H1 (cell line): ENCODE data around the gene PREX1. TPM values are rescaled to one million over a fixed set of nuclear protein-coding genes. Genes with fewer than 3 reads are reported as not detected.

Experiments
- CTCF ChIA-PET: fragments of 300-600 bp; sonication (Branson Sonifier 250); formaldehyde crosslinking; loops from one replicate; lab custom pipeline; 2021; ENCODE audit not compliant: partially characterized antibody; lab: Charles Lee
- POLR2A ChIA-PET: fragments of 300-600 bp; sonication (Branson Sonifier 250); formaldehyde crosslinking; loops from one replicate; lab custom pipeline; 2021; ENCODE audit warnings: inconsistent platforms; ENCODE audit not compliant: partially characterized antibody; lab: Charles Lee
- DNase-seq, 2 experiments: peaks; one replicate each; pipeline versions ENCODE4 v3.0.0 to v3.0.0-alpha.2; 2010 to 2022; ENCODE audit warnings: low spot score in 2 of 2, low read depth in 1 of 2, mixed read lengths in 1 of 2
- FAIRE-seq: peaks from 2 replicates; lab custom pipeline; 2011; peaks lifted over from hg19 to GRCh38; lab: Jason Lieb, UNC
- H2AFZ ChIP-seq: 2 replicates; pipeline ENCODE4 v1.8.1; 2012; ENCODE audit warnings: low read length, inconsistent platforms
- H2AK5ac ChIP-seq: 2 replicates; pipeline ENCODE4 v1.6.1; 2013; ENCODE audit warnings: low read depth, low read length
- H2BK120ac ChIP-seq: replicated peaks from 2 replicates; pipeline ENCODE3; 2013; ENCODE audit warnings: low read depth, low read length, inconsistent platforms
- H2BK12ac ChIP-seq: 2 replicates; pipeline ENCODE4 v1.6.1; 2013; ENCODE audit warnings: low read depth, low read length
- H2BK15ac ChIP-seq: 2 replicates; pipeline ENCODE4 v1.6.1; 2013; ENCODE audit warnings: low read length
- H2BK20ac ChIP-seq: 2 replicates; pipeline ENCODE4 v1.6.1; 2013; ENCODE audit warnings: low read length
- H2BK5ac ChIP-seq: 2 replicates; pipeline ENCODE4 v1.6.1; 2013; ENCODE audit warnings: low read depth, low read length
- H3K14ac ChIP-seq: 2 replicates; pipeline ENCODE4 v1.6.1; 2013; ENCODE audit warnings: inconsistent platforms; ENCODE audit not compliant: insufficient read length
- H3K18ac ChIP-seq: 2 replicates; pipeline ENCODE4 v1.6.1; 2013; ENCODE audit warnings: low read length; ENCODE audit errors: extremely low read depth
- H3K23ac ChIP-seq: 2 replicates; pipeline ENCODE4 v1.6.1; 2013; ENCODE audit warnings: inconsistent platforms; ENCODE audit not compliant: insufficient read length
- H3K23me2 ChIP-seq: 2 replicates; pipeline ENCODE4 v1.6.1; 2013; ENCODE audit warnings: low read depth, low read length
- H3K27ac ChIP-seq: 2 replicates; pipeline ENCODE4 v1.6.1; 2011; ENCODE audit warnings: low read depth, low read length, inconsistent platforms
- H3K27me3 ChIP-seq, 4 experiments: replicated peaks in 1 of 4; 1 replicate in 1 of 4; 2 replicates in 3 of 4; pipeline versions ENCODE4 v1.6.1 to v1.8.1; 2011 to 2013; ENCODE audit warnings: low read length in 3 of 4, mild to moderate bottlenecking in 3 of 4, inconsistent platforms in 2 of 4, mixed read lengths in 2 of 4, moderate library complexity in 1 of 4; ENCODE audit not compliant: control insufficient read depth in 3 of 4, insufficient read depth in 3 of 4; ENCODE audit errors: extremely low read depth in 1 of 4
- H3K36me3 ChIP-seq, 4 experiments: 2 replicates each; pipeline versions ENCODE4 v1.6.1 to v1.8.1; 2011 to 2013; ENCODE audit warnings: mild to moderate bottlenecking in 4 of 4, low read length in 3 of 4, moderate library complexity in 2 of 4, control low read depth in 1 of 4, inconsistent platforms in 1 of 4; ENCODE audit not compliant: insufficient read depth in 4 of 4, control insufficient read depth in 2 of 4
- H3K4ac ChIP-seq: replicated peaks from 2 replicates; pipeline ENCODE3; 2013; ENCODE audit warnings: low read length, low read depth, mixed read lengths, inconsistent platforms; ENCODE audit not compliant: insufficient read length
- H3K4me1 ChIP-seq, 4 experiments: replicated peaks in 1 of 4; 1 replicate in 1 of 4; 2 replicates in 3 of 4; pipeline versions ENCODE4 v1.6.1 to v1.8.1; 2011 to 2013; ENCODE audit warnings: low read length in 3 of 4, inconsistent platforms in 2 of 4, mixed read lengths in 1 of 4; ENCODE audit not compliant: insufficient read depth in 4 of 4, control insufficient read depth in 3 of 4
- H3K4me2 ChIP-seq, 2 experiments: 2 replicates each; pipeline versions ENCODE4 v1.6.1 to v1.8.1; 2011 to 2013; ENCODE audit warnings: low read depth in 2 of 2, low read length in 2 of 2, control low read depth in 1 of 2, inconsistent platforms in 1 of 2, mild to moderate bottlenecking in 1 of 2; ENCODE audit not compliant: insufficient read depth in 1 of 2
- H3K4me3 ChIP-seq, 4 experiments: fragments of 200-600, 300-600 bp in 1 of 4; sonication (generic), shearing (Covaris generic), sonication (Bioruptor Twin) in 1 of 4; 2 replicates each; pipeline versions ENCODE4 v1.5.1 to v1.8.1; 2011 to 2016; ENCODE audit warnings: low read length in 4 of 4, low read depth in 3 of 4, control low read depth in 2 of 4, inconsistent platforms in 2 of 4, mild to moderate bottlenecking in 2 of 4, mixed read lengths in 1 of 4, moderate library complexity in 1 of 4; ENCODE audit not compliant: insufficient read depth in 2 of 4; ENCODE audit errors: extremely low read depth in 1 of 4
- H3K56ac ChIP-seq: replicated peaks from 2 replicates; pipeline ENCODE3; 2013; ENCODE audit warnings: low read depth, mild to moderate bottlenecking, mixed read lengths, low read length, inconsistent platforms; ENCODE audit not compliant: insufficient read length
- H3K79me1 ChIP-seq: 2 replicates; pipeline ENCODE4 v1.6.1; 2013; ENCODE audit warnings: low read depth, low read length, control low read depth
- H3K79me2 ChIP-seq, 2 experiments: 2 replicates each; pipeline versions ENCODE4 v1.6.1 to v1.8.1; 2012 to 2013; ENCODE audit warnings: low read length in 2 of 2, mild to moderate bottlenecking in 2 of 2, inconsistent platforms in 1 of 2; ENCODE audit not compliant: insufficient read depth in 2 of 2, control insufficient read depth in 1 of 2
- H3K9ac ChIP-seq, 4 experiments: replicated peaks in 1 of 4; 1 replicate in 1 of 4; 2 replicates in 3 of 4; pipeline versions ENCODE4 v1.6.1 to v1.8.1; 2011 to 2013; ENCODE audit warnings: low read depth in 3 of 4, low read length in 3 of 4, control low read depth in 2 of 4, mild to moderate bottlenecking in 2 of 4, moderate library complexity in 2 of 4, inconsistent platforms in 1 of 4; ENCODE audit errors: extremely low read depth in 1 of 4
- H3K9me3 ChIP-seq, 2 experiments: 2 replicates each; pipeline versions ENCODE4 v1.6.1 to v1.8.1; 2012 to 2013; ENCODE audit warnings: mild to moderate bottlenecking in 2 of 2, moderate library complexity in 2 of 2, control low read depth in 1 of 2, inconsistent platforms in 1 of 2, low read depth in 1 of 2, low read length in 1 of 2, mixed read lengths in 1 of 2; ENCODE audit not compliant: insufficient read depth in 2 of 2
- H4K20me1 ChIP-seq, 2 experiments: replicated peaks in 1 of 2; 2 replicates each; pipeline versions ENCODE3 to v1.8.1; 2011 to 2013; ENCODE audit warnings: inconsistent platforms in 2 of 2, low read length in 2 of 2, mild to moderate bottlenecking in 1 of 2; ENCODE audit not compliant: insufficient read depth in 2 of 2, control insufficient read depth in 1 of 2
- H4K5ac ChIP-seq: 2 replicates; pipeline ENCODE4 v1.6.1; 2013; ENCODE audit warnings: low read length, low read depth, mixed read lengths, inconsistent platforms; ENCODE audit not compliant: insufficient read length
- H4K8ac ChIP-seq: 2 replicates; pipeline ENCODE4 v1.8.0; 2013; ENCODE audit warnings: mild to moderate bottlenecking, moderate library complexity, low read length, inconsistent platforms; ENCODE audit not compliant: insufficient read depth; ENCODE audit errors: extremely low read depth
- H4K91ac ChIP-seq: replicated peaks from 2 replicates; pipeline ENCODE3; 2013; ENCODE audit warnings: low read length, mixed read lengths, inconsistent platforms; ENCODE audit not compliant: insufficient read length
- ATF3 ChIP-seq: IDR thresholded peaks from 2 replicates; pipeline ENCODE4 v1.6.1; 2011; ENCODE audit warnings: low read depth, mild to moderate bottlenecking, low read length; ENCODE audit not compliant: insufficient read depth
- CHD1 ChIP-seq: IDR thresholded peaks from 2 replicates; pipeline ENCODE4 v1.6.1; 2012; ENCODE audit warnings: low read depth, low read length, improper control_type of control experiment
- GABPA ChIP-seq: IDR thresholded peaks from 2 replicates; pipeline ENCODE4 v1.6.1; 2011; ENCODE audit warnings: mild to moderate bottlenecking, low read length, moderate library complexity, borderline replicate concordance; ENCODE audit not compliant: insufficient read depth
- POLR2A ChIP-seq, 2 experiments: IDR thresholded peaks; 1 replicate in 1 of 2; 2 replicates in 1 of 2; pipeline ENCODE4 v1.6.1; 2011; ENCODE audit warnings: low read depth in 2 of 2, low read length in 2 of 2, mild to moderate bottlenecking in 2 of 2; ENCODE audit errors: control extremely low read depth in 1 of 2
- RAD21 ChIP-seq, 2 experiments: IDR thresholded peaks in 1 of 2; conservative IDR thresholded peaks in 1 of 2; 2 replicates each; pipeline ENCODE4 v1.6.1; 2011; ENCODE audit warnings: low read depth in 2 of 2, low read length in 2 of 2, improper control_type of control experiment in 1 of 2, inconsistent platforms in 1 of 2, mild to moderate bottlenecking in 1 of 2, moderate library complexity in 1 of 2
- SIX5 ChIP-seq: IDR thresholded peaks from 2 replicates; pipeline ENCODE4 v1.6.1; 2011; ENCODE audit warnings: mild to moderate bottlenecking, low read depth, low read length
- WGBS, 2 experiments: shearing (Covaris generic) in 1 of 2; methylation state at CpG; one replicate each; pipeline versions ENCODE4 v1.1.6 to v1.1.7; 2013 to 2015; ENCODE audit warnings: low lambda C conversion rate in 2 of 2, mixed read lengths in 2 of 2, inconsistent platforms in 1 of 2, low coverage in 1 of 2, missing lambda C conversion rate in 1 of 2; ENCODE audit not compliant: insufficient replicate concordance in 2 of 2, insufficient coverage in 1 of 2, insufficient read length in 1 of 2; ENCODE audit errors: extremely low coverage in 1 of 2, missing lambda C conversion rate in 1 of 2; 5-methylcytosine and 5-hydroxymethylcytosine counted together
- polyA plus RNA-seq, 7 experiments: library from polyadenylated mRNA; depleted of rRNA in 3 of 7; stranded (reverse) in 5 of 7; unstranded in 2 of 7; fragments of >200 nt in 5 of 7; fragments of 200-250 nt in 2 of 7; gene quantifications; 1 replicate in 5 of 7; 2 replicates in 1 of 7; 4 replicates in 1 of 7; pipeline versions ENCODE4 v1.2.1 to v1.2.3, GENCODE V29; 2011 to 2013; ENCODE audit warnings: missing spikeins in 2 of 7, mixed read lengths in 2 of 7
- total RNA-seq: library from RNA; stranded (reverse); fragmentation: NEBNext Ultra II Directional; extraction: Animal tissue kit (Norgen Biotek cat#: 25700); gene quantifications from 2 replicates; pipeline ENCODE4 v1.2.1, GENCODE V29; 2021
- TF ChIP-seq, protein P1 (sequence below): IDR thresholded peaks from 2 replicates; pipeline ENCODE4 v1.6.1; 2012; ENCODE audit warnings: inconsistent platforms
- TF ChIP-seq, protein P2 (sequence below): IDR thresholded peaks from 2 replicates; pipeline ENCODE4 v1.6.1; 2012; ENCODE audit warnings: low read length, inconsistent platforms

Gene PREX1
- total and polyA plus RNA-seq, 2 of the 8 experiments (the other 6 are each of a cell fraction or from before 2014, with no cell fraction given) = 10.7 to 12.8 TPM

GRCh38 chr20:48844996-48845395 lies 17.2 kb upstream of the PREX1 start:
- ChIA-PET POLR2A (interaction anchor here (2.3 kb wide), 1 partner anchor 16 kb away, joined by 9 read pairs; no protein-coding TSS in a partner anchor), CTCF (interaction anchor here (1.6 to 2.0 kb wide), 2 partner anchors 18 to 188 kb away, joined by 6 read pairs; partner anchors contain the start of gene PREX1)
- Histone ChIP-seq H3K79me2 (no peaks in the 10 kb centered on the region), H3K4me1 (peaks cover 0 to 11% (median under 1%) of the 10 kb centered on the region in 4 experiments; a peak in 4 of 7 replicates), H3K56ac (no peak overlapping the region), H3K14ac (no peak overlapping the region), H3K36me3 (no peaks in the 10 kb centered on the region), H4K91ac (no peak overlapping the region), H2BK15ac (no peak overlapping the region), H4K20me1 (no peaks in the 10 kb centered on the region), H3K27me3 (0 out of 7 replicates have a peak, but pooled peaks cover 0 to 2% (median 0%) of the 10 kb centered on the region in 4 experiments), H4K5ac (no peak overlapping the region), H2BK120ac (no peak overlapping the region), H2BK20ac (no peak overlapping the region), H2BK12ac (no peak overlapping the region), H3K18ac (no peak overlapping the region), H4K8ac (no peak overlapping the region), H3K4ac (no peak overlapping the region), H3K9ac (no peak overlapping the region), H3K23ac (no peak overlapping the region), H3K9me3 (no peaks in the 10 kb centered on the region), H3K79me1 (no peaks in the 10 kb centered on the region), H2AFZ (no peak overlapping the region), H3K4me3 (no peak overlapping the region), H3K23me2 (no peaks in the 10 kb centered on the region), H2BK5ac (no peak overlapping the region), H2AK5ac (no peak overlapping the region), H3K27ac (no peak overlapping the region), H3K4me2 (no peak overlapping the region)
- no peak for FAIRE-seq
- DNase-seq = no peak
- WGBS, 2 experiments = 84% methylated on average over 4 of the region's 4 CpGs; no CpG with 5 or more reads in 1 of the 2 experiments
- TF ChIP-seq CHD1 (no peak), GABPA (no peak), RAD21 (IDR thresholded peaks at IDR 0.05 in 1 of 2, conservative IDR thresholded peaks at IDR 0.05 in 1 of 2; ENCODE audit: low read depth in 2 of 2, low read length in 2 of 2) (no peak), POLR2A (IDR thresholded peaks at IDR 0.05; ENCODE audit: control extremely low read depth in 1 of 2, low read depth in 2 of 2, low read length in 2 of 2) (no peak), SIX5 (no peak), ATF3 (no peak)
- TF ChIP-seq, protein P1, sequence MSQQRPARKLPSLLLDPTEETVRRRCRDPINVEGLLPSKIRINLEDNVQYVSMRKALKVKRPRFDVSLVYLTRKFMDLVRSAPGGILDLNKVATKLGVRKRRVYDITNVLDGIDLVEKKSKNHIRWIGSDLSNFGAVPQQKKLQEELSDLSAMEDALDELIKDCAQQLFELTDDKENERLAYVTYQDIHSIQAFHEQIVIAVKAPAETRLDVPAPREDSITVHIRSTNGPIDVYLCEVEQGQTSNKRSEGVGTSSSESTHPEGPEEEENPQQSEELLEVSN = no peak
- TF ChIP-seq, protein P2, sequence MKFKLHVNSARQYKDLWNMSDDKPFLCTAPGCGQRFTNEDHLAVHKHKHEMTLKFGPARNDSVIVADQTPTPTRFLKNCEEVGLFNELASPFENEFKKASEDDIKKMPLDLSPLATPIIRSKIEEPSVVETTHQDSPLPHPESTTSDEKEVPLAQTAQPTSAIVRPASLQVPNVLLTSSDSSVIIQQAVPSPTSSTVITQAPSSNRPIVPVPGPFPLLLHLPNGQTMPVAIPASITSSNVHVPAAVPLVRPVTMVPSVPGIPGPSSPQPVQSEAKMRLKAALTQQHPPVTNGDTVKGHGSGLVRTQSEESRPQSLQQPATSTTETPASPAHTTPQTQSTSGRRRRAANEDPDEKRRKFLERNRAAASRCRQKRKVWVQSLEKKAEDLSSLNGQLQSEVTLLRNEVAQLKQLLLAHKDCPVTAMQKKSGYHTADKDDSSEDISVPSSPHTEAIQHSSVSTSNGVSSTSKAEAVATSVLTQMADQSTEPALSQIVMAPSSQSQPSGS = no peak
